Activated T-cell treated with anti-CD3 and anti-CD28 coated beads, Interleukin-2, amount 50 U/mL, for 24 hours (primary cell): ENCODE data around the gene SCAPER.

ENCODE experiments used
- DNase-seq: peaks from one replicate; pipeline ENCODE4 v3.0.0-alpha.2; 2020
- H3K27ac Mint-ChIP-seq: 2 replicates; pipeline ENCODE4 v1.8.0; 2020; ENCODE audit warnings: mild to moderate bottlenecking, mixed read lengths
- H3K27me3 Mint-ChIP-seq: 2 replicates; pipeline ENCODE4 v1.8.0; 2020; ENCODE audit warnings: mixed read lengths
- H3K36me3 Mint-ChIP-seq: 2 replicates; pipeline ENCODE4 v1.8.0; 2020; ENCODE audit warnings: low read depth, mixed read lengths
- H3K4me1 Mint-ChIP-seq: 2 replicates; pipeline ENCODE4 v1.8.0; 2020; ENCODE audit warnings: low read depth, mixed read lengths
- H3K4me3 Mint-ChIP-seq: 2 replicates; pipeline ENCODE4 v1.8.0; 2020; ENCODE audit warnings: mild to moderate bottlenecking, moderate library complexity, mixed read lengths
- H3K9me3 Mint-ChIP-seq: 2 replicates; pipeline ENCODE4 v1.8.0; 2020; ENCODE audit warnings: mixed read lengths

Gene SCAPER

GRCh38 chr15:76799760-76800159 lies 105.4 kb downstream of the SCAPER start:
- Mint-ChIP-seq H3K4me1 (no peaks in the 10 kb centered on the region), H3K9me3 (no peaks in the 10 kb centered on the region), H3K4me3 (no peak overlapping the region), H3K27ac (no peak overlapping the region), H3K36me3 (peaks cover 61% of the 10 kb centered on the region), H3K27me3 (no peaks in the 10 kb centered on the region)
- DNase-seq = no peak

- no peak overlapping the region for H3K27ac Mint-ChIP-seq
- peaks cover 11% of the 10 kb centered on the region for H3K9me3 Mint-ChIP-seq
- H3K27me3 Mint-ChIP-seq = no peaks in the 10 kb centered on the region
- peaks cover 77% of the 10 kb centered on the region for H3K36me3 Mint-ChIP-seq
- H3K4me3 Mint-ChIP-seq = no peak overlapping the region
- H3K4me1 Mint-ChIP-seq = no peaks in the 10 kb centered on the region
- no peak for DNase-seq
Observed at GRCh38 chr15:76795217-76795616, 109.9 kb downstream of the SCAPER start.

DNA sequence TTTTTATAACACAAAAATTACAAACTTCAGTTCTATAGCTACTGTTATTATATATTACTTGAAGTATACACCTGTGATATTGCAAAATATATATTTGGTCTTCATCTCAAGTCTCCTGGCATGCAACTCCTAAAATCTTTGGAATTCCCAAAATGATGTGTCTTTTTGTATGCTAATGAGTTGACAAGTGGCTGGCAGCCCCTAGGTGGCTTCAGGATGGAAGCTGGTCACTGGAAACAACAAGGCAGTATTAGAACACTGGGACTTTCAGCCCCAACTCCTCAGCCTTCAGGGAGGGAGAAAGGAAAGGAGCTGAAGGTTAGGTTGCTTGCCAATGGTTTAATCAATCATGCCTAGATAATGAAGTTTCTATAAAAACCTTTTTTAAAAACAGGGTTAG lies 112.0 kb downstream of the SCAPER start:
- DNase-seq = no peak
- Mint-ChIP-seq H3K27ac (no peak overlapping the region), H3K27me3 (no peaks in the 10 kb centered on the region), H3K4me1 (no peaks in the 10 kb centered on the region), H3K36me3 (peaks cover 66% of the 10 kb centered on the region), H3K9me3 (peaks cover 11% of the 10 kb centered on the region), H3K4me3 (no peak overlapping the region)

DNA sequence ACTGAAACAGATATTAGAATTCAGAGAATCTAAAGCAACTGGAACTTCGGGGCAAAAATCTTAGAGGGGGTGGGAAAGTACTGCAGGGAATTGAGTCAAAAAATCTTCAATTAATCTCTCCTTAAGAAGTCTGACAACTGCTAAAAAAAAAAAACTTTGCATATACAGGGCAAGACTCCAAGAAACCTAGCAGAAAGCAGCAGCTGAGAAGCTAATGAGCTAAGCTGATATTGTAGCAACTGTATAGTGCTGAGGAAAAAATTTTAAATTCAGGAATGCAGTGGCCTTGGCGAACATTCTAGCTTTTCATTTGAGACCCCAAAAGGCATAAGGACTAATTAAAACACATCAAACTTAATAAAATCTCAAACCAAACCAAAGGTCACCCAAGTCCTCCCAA lies 113.6 kb downstream of the SCAPER start:
- peaks cover 61% of the 10 kb centered on the region for H3K36me3 Mint-ChIP-seq
- H3K9me3 Mint-ChIP-seq = peaks cover 11% of the 10 kb centered on the region
- DNase-seq = no peak
- no peaks in the 10 kb centered on the region for H3K4me1 Mint-ChIP-seq
- H3K27me3 Mint-ChIP-seq = no peaks in the 10 kb centered on the region
- no peak overlapping the region for H3K4me3 Mint-ChIP-seq
- no peak overlapping the region for H3K27ac Mint-ChIP-seq

DNA sequence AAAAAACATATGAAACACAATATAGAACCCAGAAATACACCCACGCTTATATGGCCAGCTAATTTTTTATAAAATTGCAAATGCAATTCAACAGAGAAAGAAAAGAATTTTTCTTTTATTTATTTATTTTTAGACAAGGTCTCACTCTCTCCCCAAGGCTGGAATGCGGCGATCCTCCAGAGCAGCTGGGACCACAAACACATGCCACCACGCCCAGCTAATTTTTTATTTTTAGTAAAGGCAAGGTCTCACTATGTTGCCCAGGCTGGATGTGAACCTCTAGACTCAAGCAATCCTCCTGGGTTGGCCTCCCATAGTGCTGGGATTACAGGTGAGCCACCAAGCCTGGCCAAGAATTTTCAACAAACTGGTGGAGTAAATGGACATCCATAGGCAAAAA lies 117.9 kb downstream of the SCAPER start:
- peaks cover 21% of the 10 kb centered on the region for H3K9me3 Mint-ChIP-seq
- H3K36me3 Mint-ChIP-seq = peaks cover 66% of the 10 kb centered on the region
- no peak overlapping the region for H3K27ac Mint-ChIP-seq
- no peaks in the 10 kb centered on the region for H3K4me1 Mint-ChIP-seq
- H3K4me3 Mint-ChIP-seq = no peak overlapping the region
- DNase-seq = no peak
- no peaks in the 10 kb centered on the region for H3K27me3 Mint-ChIP-seq

DNA sequence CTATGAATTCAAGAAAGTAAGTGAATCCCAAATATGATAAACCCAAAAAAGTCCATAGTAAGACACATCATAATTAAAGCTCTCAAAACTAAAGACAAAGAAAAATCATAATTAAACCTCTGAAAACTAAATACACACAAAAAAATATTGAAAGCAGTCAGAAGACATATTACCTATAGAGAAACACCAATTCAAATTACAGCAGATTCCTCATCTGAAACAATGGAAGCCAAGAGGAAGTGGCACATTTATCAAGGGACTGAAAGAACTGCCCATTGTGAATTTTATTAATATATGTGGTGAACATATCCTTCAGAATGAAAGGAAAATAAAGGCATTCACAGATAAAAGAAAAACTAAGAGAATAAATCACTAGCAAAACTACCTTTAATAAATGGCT lies 128.2 kb downstream of the SCAPER start:
- H3K4me3 Mint-ChIP-seq = no peak overlapping the region
- no peaks in the 10 kb centered on the region for H3K27me3 Mint-ChIP-seq

DNA sequence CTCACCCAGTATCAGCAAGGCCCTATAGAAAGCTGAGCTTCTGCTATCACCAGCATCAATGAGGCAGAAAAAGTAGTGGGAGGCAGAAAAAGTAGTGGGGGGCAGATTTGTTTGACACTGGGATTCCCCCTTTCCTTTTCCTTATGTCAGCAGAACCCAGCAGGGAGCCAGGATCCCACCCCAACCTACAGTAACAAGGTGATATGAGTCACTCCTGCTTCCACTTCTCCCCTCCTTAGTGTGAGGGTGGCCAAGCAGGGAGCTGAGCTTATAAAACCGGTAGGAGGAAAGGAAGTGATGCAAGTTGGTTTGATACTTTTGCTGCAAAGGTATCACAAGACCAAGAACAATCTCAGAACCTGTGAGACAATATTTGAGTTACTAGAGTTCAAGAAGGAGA lies 128.7 kb downstream of the SCAPER start:
- no peak for DNase-seq
- H3K27me3 Mint-ChIP-seq = no peaks in the 10 kb centered on the region
- peaks cover 7% of the 10 kb centered on the region for H3K4me1 Mint-ChIP-seq
- no peak overlapping the region for H3K4me3 Mint-ChIP-seq
- H3K27ac Mint-ChIP-seq = no peak overlapping the region
- peaks cover 4% of the 10 kb centered on the region for H3K9me3 Mint-ChIP-seq
- peaks cover 55% of the 10 kb centered on the region for H3K36me3 Mint-ChIP-seq

More for the DNA sequence above, 128.2 kb downstream of the SCAPER start:
- Mint-ChIP-seq H3K9me3 (peaks cover 4% of the 10 kb centered on the region), H3K27ac (no peak overlapping the region), H3K4me1 (peaks cover 7% of the 10 kb centered on the region), H3K36me3 (peaks cover 51% of the 10 kb centered on the region)
- DNase-seq = no peak

- Mint-ChIP-seq H3K27ac (no peak overlapping the region), H3K4me3 (no peak overlapping the region), H3K9me3 (peaks cover 8% of the 10 kb centered on the region), H3K36me3 (peaks cover 61% of the 10 kb centered on the region), H3K27me3 (no peaks in the 10 kb centered on the region), H3K4me1 (peaks cover 7% of the 10 kb centered on the region)
- no peak for DNase-seq
Observed at GRCh38 chr15:76773234-76773633, 131.9 kb downstream of the SCAPER start.

DNA sequence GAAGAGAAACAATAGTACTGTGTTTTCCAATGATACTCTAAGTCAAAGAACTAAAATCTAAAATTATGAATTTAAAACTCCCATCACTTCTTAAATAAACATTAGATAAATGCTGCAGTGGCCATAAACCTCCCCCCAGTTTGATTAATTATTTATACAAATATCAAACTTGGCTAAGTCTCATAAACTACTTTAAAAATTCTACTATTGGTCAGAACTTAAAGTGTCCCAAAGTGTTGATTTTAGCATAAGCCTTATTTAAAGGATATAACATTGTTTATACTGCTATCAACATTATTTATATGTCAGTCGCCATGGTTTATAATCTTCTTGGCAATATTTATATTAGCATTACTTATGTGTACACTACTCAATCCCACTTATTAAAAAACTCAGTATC lies 132.4 kb downstream of the SCAPER start:
- peaks cover 8% of the 10 kb centered on the region for H3K9me3 Mint-ChIP-seq
- H3K4me1 Mint-ChIP-seq = peaks cover 7% of the 10 kb centered on the region
- H3K27ac Mint-ChIP-seq = no peak overlapping the region
- H3K4me3 Mint-ChIP-seq = no peak overlapping the region
- H3K36me3 Mint-ChIP-seq = peaks cover 64% of the 10 kb centered on the region
- no peak for DNase-seq
- H3K27me3 Mint-ChIP-seq = no peaks in the 10 kb centered on the region

- no peak for DNase-seq
- Mint-ChIP-seq H3K36me3 (peaks cover 76% of the 10 kb centered on the region), H3K9me3 (peaks cover 13% of the 10 kb centered on the region), H3K4me1 (peaks cover 8% of the 10 kb centered on the region), H3K27me3 (no peaks in the 10 kb centered on the region), H3K27ac (no peak overlapping the region), H3K4me3 (no peak overlapping the region)
Observed at GRCh38 chr15:76764004-76764403, 141.1 kb downstream of the SCAPER start.

GRCh38 chr15:76763554-76763953 lies 141.6 kb downstream of the SCAPER start:
- Mint-ChIP-seq H3K9me3 (peaks cover 13% of the 10 kb centered on the region), H3K4me1 (peaks cover 8% of the 10 kb centered on the region), H3K27ac (no peak overlapping the region), H3K27me3 (no peaks in the 10 kb centered on the region), H3K36me3 (peaks cover 74% of the 10 kb centered on the region), H3K4me3 (no peak overlapping the region)
- DNase-seq = no peak

DNA sequence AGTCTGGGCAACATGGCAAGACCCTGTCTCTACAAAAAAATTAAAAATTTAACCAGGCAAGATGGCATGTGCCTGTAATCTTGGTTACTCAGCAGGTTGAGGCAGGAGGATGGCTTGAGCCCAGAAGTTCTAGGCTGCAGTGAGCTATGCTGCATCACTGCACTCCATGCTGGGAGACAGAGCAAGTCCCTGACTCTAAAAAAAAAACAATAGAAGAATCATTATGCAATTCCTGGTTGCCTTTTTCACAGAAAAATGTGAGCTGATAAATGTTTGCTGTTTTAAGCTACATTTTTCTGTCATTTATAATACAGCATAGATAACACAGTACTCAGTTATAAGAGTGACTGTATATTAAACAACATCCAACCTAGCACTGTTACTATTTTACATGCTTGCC lies 148.8 kb downstream of the SCAPER start:
- peaks cover 44% of the 10 kb centered on the region for H3K36me3 Mint-ChIP-seq
- no peaks in the 10 kb centered on the region for H3K27me3 Mint-ChIP-seq
- H3K9me3 Mint-ChIP-seq = no peaks in the 10 kb centered on the region
- no peak for DNase-seq
- H3K4me3 Mint-ChIP-seq = no peak overlapping the region
- H3K4me1 Mint-ChIP-seq = peaks cover 20% of the 10 kb centered on the region
- H3K27ac Mint-ChIP-seq = no peak overlapping the region

- no peaks in the 10 kb centered on the region for H3K27me3 Mint-ChIP-seq
- peaks cover 22% of the 10 kb centered on the region for H3K4me1 Mint-ChIP-seq
Observed at GRCh38 chr15:76753771-76754170, 151.4 kb downstream of the SCAPER start.

GRCh38 chr15:76753131-76753530 lies 152.0 kb downstream of the SCAPER start:
- no peaks in the 10 kb centered on the region for H3K9me3 Mint-ChIP-seq
- no peak overlapping the region for H3K4me3 Mint-ChIP-seq
- H3K4me1 Mint-ChIP-seq = peaks cover 22% of the 10 kb centered on the region
- no peak for DNase-seq
- H3K27ac Mint-ChIP-seq = peak overlapping the region; percentile 55
- peaks cover 55% of the 10 kb centered on the region for H3K36me3 Mint-ChIP-seq
- no peaks in the 10 kb centered on the region for H3K27me3 Mint-ChIP-seq

More at GRCh38 chr15:76753771-76754170, 151.4 kb downstream of the SCAPER start:
- Mint-ChIP-seq H3K27ac (no peak overlapping the region), H3K36me3 (peaks cover 50% of the 10 kb centered on the region), H3K9me3 (no peaks in the 10 kb centered on the region), H3K4me3 (no peak overlapping the region)
- no peak for DNase-seq

DNA sequence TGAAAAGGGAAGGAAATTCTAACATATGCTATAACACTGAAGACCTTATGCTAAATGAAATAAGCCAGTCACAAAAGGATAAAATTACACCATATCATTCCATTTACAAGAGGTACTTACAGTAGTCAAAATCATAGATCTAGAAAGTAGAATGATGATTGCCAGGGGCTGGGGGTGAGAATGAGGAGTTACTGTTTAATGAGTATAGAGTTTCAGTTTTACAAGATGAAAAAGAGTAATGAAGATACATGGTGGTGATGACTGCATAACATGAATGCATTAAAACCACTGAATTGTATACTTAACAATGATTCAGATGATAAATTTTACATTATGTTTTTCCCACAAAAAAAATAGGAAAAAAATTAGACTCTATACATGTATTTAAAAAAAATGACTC lies 152.6 kb downstream of the SCAPER start:
- Mint-ChIP-seq H3K4me3 (no peak overlapping the region), H3K27ac (peak overlapping the region; percentile 72), H3K36me3 (peaks cover 60% of the 10 kb centered on the region), H3K9me3 (no peaks in the 10 kb centered on the region), H3K4me1 (peaks cover 22% of the 10 kb centered on the region), H3K27me3 (no peaks in the 10 kb centered on the region)
- DNase-seq = no peak

GRCh38 chr15:76737573-76737972 lies 167.6 kb downstream of the SCAPER start:
- peaks cover 55% of the 10 kb centered on the region for H3K36me3 Mint-ChIP-seq
- no peak for DNase-seq
- no peaks in the 10 kb centered on the region for H3K9me3 Mint-ChIP-seq

More at GRCh38 chr15:76737573-76737972, 167.6 kb downstream of the SCAPER start:
- Mint-ChIP-seq H3K4me3 (no peak overlapping the region), H3K27ac (no peak overlapping the region), H3K27me3 (no peaks in the 10 kb centered on the region), H3K4me1 (peaks cover 1% of the 10 kb centered on the region)
